ENCODE measurements around the gene TNRC6C. TPM values are rescaled to one million over a fixed set of nuclear protein-coding genes. Genes with fewer than 3 reads are reported as not detected.

Gene TNRC6C
- total RNA-seq, 4 donors from 2014 or later: 9.7 to 70.1 (median 23.2) TPM

DNA sequence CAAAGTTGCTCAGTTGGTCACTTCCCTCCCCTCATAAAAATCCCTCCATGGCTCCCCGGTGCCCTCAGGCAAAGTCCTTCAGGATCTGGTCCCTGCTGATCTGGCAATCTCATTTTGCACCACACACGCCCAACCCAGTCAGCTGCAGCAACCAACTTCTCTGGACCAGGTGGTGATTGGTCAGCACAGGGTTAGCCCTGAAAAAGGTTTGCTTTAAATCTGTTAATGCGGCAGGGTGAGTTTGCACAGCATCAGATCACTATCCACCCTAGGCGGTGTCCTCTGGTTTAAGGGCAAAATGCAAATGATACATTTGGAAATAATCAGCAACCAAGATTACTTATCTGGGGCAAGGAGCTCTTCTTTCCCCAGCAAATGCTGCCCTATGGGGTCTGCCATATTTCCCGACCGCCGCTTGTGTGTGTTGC lies 42.9 kb upstream of the TNRC6C start:
- Histone ChIP-seq H3K27ac (no peak overlapping the region), H3K36me3 (no peaks in the 10 kb centered on the region), H3K27me3 (peaks cover 0 to 8% of the 10 kb centered on the region in 2 donors), H3K9me3 (no peaks in the 10 kb centered on the region), H3K4me3 (no peak overlapping the region), H3K4me1 (peaks cover 0 to 3% (median 0%) of the 10 kb centered on the region in 4 donors)
- DNase-seq: peak in 1 of 3 donors; percentile 19
- no peak for TF ChIP-seq POLR2A (IDR thresholded peaks at IDR 0.05)

DNA sequence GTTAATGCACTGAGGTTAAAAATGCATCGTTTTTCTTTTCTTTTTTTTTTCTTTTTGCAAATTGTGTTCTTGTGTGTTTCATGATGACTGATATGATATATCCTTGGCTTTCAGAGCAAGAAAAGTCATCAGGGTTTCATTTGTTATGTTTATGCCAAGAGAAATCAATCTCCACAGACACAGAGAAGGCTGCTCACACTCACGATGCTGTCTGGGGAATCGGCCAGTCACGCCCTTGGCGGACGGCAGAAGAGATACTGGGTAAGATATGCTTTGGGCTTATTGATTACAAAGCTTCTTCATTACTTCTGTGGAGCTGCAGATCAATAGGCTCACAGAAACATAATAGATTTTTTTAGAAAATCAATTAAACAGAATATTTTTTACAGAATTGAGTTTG lies 42.2 kb upstream of the TNRC6C start:
- H3K9me3 ChIP-seq: no peaks in the 10 kb centered on the region
- DNase-seq: no peak
- no peak overlapping the region for H3K27ac ChIP-seq
- no peaks in the 10 kb centered on the region for H3K36me3 ChIP-seq
- TF ChIP-seq CTCF (IDR thresholded peaks at IDR 0.05) (no peak), POLR2A (IDR thresholded peaks at IDR 0.05) (no peak)
- peaks cover 0 to 3% (median 0%) of the 10 kb centered on the region in 4 donors for H3K4me1 ChIP-seq
- H3K4me3 ChIP-seq: no peak overlapping the region
- peaks cover 0 to 8% of the 10 kb centered on the region in 2 donors for H3K27me3 ChIP-seq

- TF ChIP-seq CTCF (IDR thresholded peaks at IDR 0.05) (no peak), POLR2A (IDR thresholded peaks at IDR 0.05) (no peak)
- peaks cover 0 to 3% (median 0%) of the 10 kb centered on the region in 4 donors for H3K4me1 ChIP-seq
- no peak overlapping the region for H3K27ac ChIP-seq
- peaks cover 0 to 8% of the 10 kb centered on the region in 2 donors for H3K27me3 ChIP-seq
- no peaks in the 10 kb centered on the region for H3K36me3 ChIP-seq
- peak; percentile 22 to 67 (median 39) for DNase-seq
- H3K9me3 ChIP-seq: no peaks in the 10 kb centered on the region
- H3K4me3 ChIP-seq: no peak overlapping the region
Observed at GRCh38 chr17:77916703-77917481, 41.6 kb upstream of the TNRC6C start.

- H3K27ac ChIP-seq: no peak overlapping the region
- no peak for TF ChIP-seq CTCF (IDR thresholded peaks at IDR 0.05)
- TF ChIP-seq POLR2A (IDR thresholded peaks at IDR 0.05): no peak
- no peak overlapping the region for H3K4me3 ChIP-seq
- peaks cover 0 to 8% of the 10 kb centered on the region in 2 donors for H3K27me3 ChIP-seq
- DNase-seq: no peak
- H3K36me3 ChIP-seq: no peaks in the 10 kb centered on the region
- peaks cover 0 to 3% (median 0%) of the 10 kb centered on the region in 4 donors for H3K4me1 ChIP-seq
- no peaks in the 10 kb centered on the region for H3K9me3 ChIP-seq
Observed at GRCh38 chr17:77919276-77919675, 39.2 kb upstream of the TNRC6C start.

GRCh38 chr17:77923135-77923534 lies 35.4 kb upstream of the TNRC6C start:
- no peak for TF ChIP-seq POLR2A (IDR thresholded peaks at IDR 0.05)
- no peak for TF ChIP-seq CTCF (IDR thresholded peaks at IDR 0.05)
- Histone ChIP-seq H3K27me3 (no peaks in the 10 kb centered on the region), H3K4me1 (no peaks in the 10 kb centered on the region), H3K27ac (no peak overlapping the region), H3K9me3 (no peaks in the 10 kb centered on the region), H3K36me3 (no peaks in the 10 kb centered on the region), H3K4me3 (no peak overlapping the region)
- no peak for DNase-seq

GRCh38 chr17:77923776-77924513 lies 34.6 kb upstream of the TNRC6C start:
- Histone ChIP-seq H3K27ac (no peak overlapping the region), H3K36me3 (no peaks in the 10 kb centered on the region), H3K9me3 (no peaks in the 10 kb centered on the region), H3K4me1 (no peaks in the 10 kb centered on the region), H3K27me3 (no peaks in the 10 kb centered on the region), H3K4me3 (no peak overlapping the region)
- TF ChIP-seq CTCF (IDR thresholded peaks at IDR 0.05) (no peak), POLR2A (IDR thresholded peaks at IDR 0.05) (no peak)
- no peak for DNase-seq
